HS-27A (cell line): Measurements from ENCODE around the gene ADGRB3.
"Not testable (repeated sequence)": the region's sequence is repeated elsewhere in the genome, so short reads cannot be mapped to it uniquely, and the experiment has no call there.

Experiments used
- DNase-seq: peaks from one replicate; pipeline ENCODE4 v3.0.0-alpha.2; 2012; ENCODE audit warnings: low read depth, missing footprints

Gene ADGRB3

DNA sequence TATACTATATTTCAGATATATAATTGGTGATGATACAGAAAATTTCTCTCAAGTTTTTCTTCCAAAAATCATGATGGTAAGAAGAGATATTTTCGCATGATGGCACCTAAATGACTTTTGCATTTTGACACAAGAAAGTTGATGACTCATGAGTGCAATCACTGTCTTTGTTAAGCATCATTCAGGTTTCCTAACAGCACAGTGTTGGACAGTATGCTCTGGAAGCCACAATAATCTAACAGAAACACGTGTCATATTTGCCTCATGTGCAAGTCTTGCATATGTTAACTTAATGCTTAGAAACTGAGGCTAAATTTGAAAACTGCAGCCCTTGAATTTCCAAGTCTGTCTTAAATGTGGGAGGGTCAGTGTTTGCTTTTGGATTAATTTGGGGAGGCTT, 628.2 kb downstream of the ADGRB3 start:
- DNase-seq, result no peak

DNA sequence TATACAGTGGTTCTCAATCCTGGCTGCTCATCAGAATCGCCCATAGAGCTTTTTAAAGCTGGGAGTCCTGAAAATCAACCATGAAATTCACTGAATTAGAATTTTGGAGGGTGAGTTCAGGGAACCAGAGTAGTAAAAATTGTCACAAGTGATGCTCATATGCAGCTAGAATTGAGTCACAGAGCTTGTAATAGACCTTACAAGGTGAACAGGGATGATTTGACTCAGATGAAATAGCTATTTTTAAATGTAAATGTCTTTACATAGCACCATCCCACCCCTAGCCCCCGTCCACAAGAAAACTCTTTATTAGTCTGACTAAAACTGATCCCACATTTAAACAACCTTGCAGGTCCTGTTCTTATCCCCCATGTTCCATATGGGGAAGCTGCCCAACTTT, 630.0 kb downstream of the ADGRB3 start:
- DNase-seq, result no peak

- no peak for DNase-seq
Measured at GRCh38 chr6:69265706-69266105, 630.6 kb downstream of the ADGRB3 start.

DNA sequence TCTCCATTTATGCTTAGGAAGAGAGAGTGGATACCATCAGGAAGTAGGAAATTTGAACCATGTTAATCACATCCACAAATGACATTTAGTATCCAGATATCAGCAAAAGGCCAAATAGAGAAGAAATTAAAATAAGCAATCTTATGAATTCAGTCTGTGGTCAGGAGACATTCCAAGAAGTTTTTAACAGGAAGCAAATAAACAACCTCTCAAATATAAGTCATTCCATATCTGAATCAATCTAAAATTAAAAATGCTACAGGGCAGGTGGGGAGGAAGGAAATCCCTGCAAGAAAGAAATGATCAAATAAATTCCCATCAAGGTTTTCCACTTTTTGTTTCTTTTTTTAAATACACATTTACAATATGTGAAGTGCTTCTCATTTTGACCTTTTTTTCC, 641.1 kb downstream of the ADGRB3 start:
- no peak for DNase-seq

DNA sequence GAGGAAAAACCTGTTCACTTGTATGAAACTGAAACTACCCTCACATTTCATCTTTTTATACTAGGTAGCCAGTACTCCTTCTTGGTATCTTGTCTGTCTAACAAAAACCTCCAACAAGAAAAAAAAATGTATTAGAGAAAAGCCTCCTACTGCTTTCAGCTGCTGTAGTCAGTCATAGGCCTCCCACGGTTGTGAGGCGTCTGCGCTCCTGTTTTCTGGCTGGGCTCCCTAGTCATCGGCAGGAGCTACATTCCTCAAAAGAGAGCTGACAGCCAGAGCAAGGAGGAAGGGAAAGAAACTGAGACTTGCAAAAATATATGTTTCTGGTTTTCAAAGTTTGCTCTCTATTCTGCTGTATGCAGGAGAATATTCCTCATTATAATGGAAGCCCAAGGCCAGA, 644.7 kb downstream of the ADGRB3 start:
- no peak for DNase-seq

DNA sequence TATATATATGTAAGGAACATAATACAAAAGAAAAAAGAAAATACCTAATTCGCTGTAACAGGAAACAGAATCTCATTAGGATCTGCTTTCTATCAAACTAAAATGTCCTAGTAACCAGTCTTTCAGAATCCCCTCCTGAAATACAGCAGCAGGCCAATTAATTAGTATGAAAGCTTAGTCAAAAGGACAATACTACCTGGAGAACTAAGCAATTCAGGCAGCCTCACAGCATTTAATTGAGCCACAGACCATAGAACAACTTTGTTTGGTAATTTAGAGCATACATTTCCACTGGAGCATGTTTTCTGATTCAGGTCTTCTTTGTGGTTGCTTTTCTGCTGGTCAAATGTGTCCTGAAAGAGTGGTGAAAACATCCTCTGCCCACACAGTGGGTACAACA, 645.8 kb downstream of the ADGRB3 start:
- no peak for DNase-seq

GRCh38 chr6:69284176-69284730, 649.2 kb downstream of the ADGRB3 start:
- no peak for DNase-seq

- DNase-seq, result no peak
Measured at GRCh38 chr6:69285054-69285453, 650.0 kb downstream of the ADGRB3 start.

DNA sequence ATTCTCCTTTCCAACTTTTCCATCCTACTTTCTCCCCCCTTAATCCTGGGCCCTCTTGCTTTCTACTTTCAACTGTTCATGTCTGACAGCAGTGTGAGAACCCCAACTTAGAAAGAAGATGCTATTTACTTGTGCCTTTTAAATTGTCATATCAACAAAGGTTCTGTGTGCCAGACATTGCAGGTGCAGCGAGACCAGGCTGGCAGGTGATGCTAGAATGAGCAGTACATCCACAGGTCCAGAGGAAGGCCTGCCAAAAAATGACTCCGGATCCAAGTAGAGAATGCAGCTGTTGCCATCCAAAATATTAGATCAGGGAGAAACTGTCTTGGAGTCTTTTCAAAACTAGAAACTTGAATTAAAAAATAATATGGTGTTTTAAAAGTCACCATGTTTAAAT, 651.2 kb downstream of the ADGRB3 start:
- no peak for DNase-seq

DNA sequence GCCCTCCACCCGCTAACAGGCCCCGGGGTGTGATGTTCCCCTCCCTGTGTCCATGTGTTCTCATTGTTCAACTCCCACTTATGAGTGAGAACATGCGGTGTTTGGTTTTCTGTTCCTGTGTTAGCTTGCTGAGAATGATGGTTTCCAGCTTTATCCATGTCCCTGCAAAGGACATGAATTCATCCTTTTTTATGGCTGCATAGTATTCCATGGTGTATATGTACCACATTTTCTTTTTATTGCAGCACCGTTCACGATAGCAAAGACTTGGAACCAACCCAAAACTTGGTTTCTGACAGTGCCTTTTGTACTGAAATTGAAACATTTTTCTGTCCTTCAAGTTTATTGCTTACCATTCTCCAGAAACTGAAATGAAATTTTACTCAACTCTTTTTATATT, 653.1 kb downstream of the ADGRB3 start:
- DNase-seq, result not testable (repeated sequence)

- DNase-seq, result no peak
Measured at GRCh38 chr6:69289689-69290495, 654.8 kb downstream of the ADGRB3 start.

DNA sequence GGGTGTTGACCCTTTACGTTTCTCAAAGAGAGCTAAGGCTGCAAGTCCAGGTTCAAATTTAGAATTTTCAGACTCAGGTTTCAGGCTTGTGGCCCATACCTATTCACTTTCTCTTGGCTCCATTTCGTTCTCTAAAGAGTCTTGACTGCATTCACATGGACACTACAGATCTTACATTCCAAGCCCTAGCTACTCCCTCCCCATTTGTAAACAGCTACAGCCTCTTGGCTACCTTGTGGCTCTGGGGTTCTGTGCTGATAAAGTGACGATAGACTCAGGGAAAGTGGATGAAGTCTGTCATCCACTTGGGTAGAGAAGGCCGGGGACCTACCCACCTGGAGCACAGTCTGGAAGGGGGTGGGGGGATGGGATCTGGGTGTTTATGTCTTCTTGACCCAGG, 658.4 kb downstream of the ADGRB3 start:
- no peak for DNase-seq

DNA sequence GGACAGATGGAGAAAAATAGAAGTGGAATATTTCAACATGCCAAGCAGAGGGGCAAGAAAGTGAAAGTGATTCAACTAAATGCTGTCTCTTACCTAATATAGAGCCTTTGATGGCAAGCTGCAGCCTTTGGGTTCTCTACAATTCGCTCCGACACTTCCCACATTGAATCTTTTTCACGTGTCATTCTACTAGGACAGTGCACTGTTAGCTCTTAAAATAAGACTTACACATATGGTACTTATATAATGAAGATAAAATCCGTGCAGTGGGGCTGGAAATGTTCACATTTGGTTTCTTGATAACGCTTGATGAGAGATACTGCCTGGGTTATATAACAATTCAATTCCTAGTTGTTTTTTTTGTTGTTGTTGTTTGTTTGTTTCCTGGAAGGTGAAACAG, 659.3 kb downstream of the ADGRB3 start:
- DNase-seq, result no peak

- DNase-seq, result no peak
Measured at GRCh38 chr6:69294862-69295261, 659.8 kb downstream of the ADGRB3 start.

DNA sequence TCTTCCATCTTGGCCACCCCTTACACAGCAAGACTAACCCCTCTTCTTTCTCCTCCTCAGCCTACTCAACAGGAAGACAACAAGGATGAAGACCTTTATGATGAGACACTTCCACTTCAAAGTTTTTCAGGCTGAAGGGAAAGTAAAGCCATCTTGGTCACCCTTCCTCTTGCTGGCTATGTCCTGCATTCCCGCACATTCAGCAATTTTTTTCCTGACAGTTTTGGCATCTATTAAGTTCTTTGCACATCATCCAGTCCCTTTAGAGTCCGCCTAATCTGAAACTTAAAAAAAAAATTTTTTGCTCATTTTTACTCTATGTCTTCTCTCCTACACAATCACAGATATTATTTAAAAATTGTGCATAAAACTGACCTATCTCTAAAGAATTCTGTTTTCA, 668.3 kb downstream of the ADGRB3 start:
- no peak for DNase-seq

GRCh38 chr6:69305456-69305855, 670.4 kb downstream of the ADGRB3 start:
- no peak for DNase-seq

DNA sequence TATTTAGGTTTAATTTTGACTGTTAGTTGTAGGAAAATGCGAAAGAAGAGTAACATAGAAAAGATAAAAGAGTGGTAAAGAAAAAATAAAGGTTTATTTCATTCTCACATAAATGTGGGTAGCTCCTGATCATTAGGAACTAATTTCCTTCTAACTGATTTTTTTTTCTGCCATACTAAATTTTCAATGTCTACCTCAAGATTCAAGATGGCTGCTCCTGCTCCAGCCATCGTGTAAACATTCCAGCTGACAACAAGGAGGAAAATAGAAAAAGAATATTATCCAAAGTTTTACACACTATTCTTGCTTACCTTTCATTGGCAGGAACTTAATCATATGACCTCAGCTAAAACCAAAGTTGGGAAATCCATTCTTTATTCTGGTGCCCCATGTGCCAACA, 673.5 kb downstream of the ADGRB3 start:
- no peak for DNase-seq

- no peak for DNase-seq
Measured at GRCh38 chr6:69311888-69312287, 676.8 kb downstream of the ADGRB3 start.

DNA sequence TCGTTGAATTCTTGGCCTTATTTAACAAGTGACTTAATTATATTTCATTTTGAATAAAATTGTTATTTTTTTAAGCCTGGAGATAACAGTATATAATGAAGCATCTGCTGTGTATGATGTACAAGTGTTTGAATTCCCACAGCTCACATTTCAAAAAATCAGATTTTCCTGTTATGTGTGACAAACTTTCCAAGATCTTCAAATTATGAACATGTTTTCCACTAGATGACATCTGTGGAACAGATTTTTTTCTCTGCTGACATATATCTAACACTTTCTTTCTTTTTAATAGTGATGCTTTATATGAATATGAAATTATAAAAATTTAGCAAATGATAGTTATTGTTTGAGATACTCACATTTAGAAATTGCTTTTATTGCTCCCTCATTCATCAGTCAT, 678.9 kb downstream of the ADGRB3 start:
- DNase-seq, result no peak

DNA sequence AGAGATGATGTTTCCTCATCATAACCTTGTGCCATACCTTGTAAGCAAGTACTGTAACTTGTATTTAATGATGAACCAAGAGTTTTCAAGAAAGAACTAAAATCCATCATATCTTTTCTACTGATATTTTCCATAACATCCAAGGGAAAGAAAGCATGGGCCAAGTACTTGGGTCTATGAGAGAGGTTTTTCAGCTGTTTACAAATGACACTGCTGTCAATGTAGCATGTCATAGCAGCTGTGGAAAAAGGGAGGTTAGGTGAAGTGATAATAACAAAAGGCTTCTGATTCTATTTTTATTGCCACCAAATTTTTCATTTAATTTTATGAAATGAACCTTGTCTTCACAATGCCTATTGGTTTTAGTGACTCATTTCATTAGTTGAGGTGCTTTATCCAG, 679.4 kb downstream of the ADGRB3 start:
- DNase-seq, result no peak

- DNase-seq, result no peak
Measured at GRCh38 chr6:69331886-69332285, 696.8 kb downstream of the ADGRB3 start.

DNA sequence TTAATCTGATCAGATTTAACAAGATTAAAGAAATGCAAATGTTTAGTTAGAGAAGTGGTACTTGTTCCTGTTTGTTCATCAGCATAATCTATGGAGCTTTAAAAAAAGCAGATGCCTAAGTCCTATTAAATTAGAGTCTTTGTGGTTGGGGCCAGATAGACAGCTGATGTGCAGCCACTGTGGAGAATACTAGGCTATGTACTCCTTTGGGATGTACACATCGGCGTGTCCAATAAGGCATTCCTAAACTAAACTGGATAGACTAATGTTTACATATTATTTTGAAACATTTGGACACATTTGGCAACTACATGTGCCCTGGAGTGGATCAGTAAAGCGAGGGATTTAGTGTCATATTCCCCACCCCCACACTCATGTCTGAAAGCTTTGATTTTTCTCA, 702.2 kb downstream of the ADGRB3 start:
- no peak for DNase-seq

- DNase-seq, result no peak
Measured at GRCh38 chr6:69338431-69339162, 703.5 kb downstream of the ADGRB3 start.
